ENCODE data around the gene RBFOX2. TPM values are rescaled to one million over a fixed set of nuclear protein-coding genes. Genes with fewer than 3 reads are reported as not detected.
"Not testable (repeated sequence)": the region's sequence is repeated elsewhere in the genome, so short reads cannot be mapped to it uniquely, and the experiment has no call there.

The RBFOX2 gene
- total and polyA plus RNA-seq, 11 donors, result 31.0 to 102 (median 84.0) TPM

GRCh38 chr22:35996596-35996995, 32.0 kb downstream of the RBFOX2 start:
- intact Hi-C loops (cut with DNase I), result no loop called here
- peaks cover 3 to 65% (median 33%) of the 10 kb centered on the region in 12 donors for H3K4me1 ChIP-seq

GRCh38 chr22:35995772-35996171, 32.9 kb downstream of the RBFOX2 start:
- DNase-seq, result peak; percentile 69 to 86 (median 79)
- no peaks in the 10 kb centered on the region for H3K27me3 ChIP-seq
- H3K36me3 ChIP-seq, result no peaks in the 10 kb centered on the region
- H3K4me3 ChIP-seq, result peak overlapping the region in 3 of 12 donors; percentile 3 to 11 (median 7)
- intact Hi-C loops (cut with DNase I), result no loop called here
- peaks cover 0 to 65% (median 35%) of the 10 kb centered on the region in 12 donors for H3K4me1 ChIP-seq
- WGBS, 4 donors, result 31 to 63% (median 40%) methylated on average over 2 of the region's 2 CpGs
- peak; percentile 72 to 93 (median 90) for ATAC-seq
- TF ChIP-seq, protein P1, sequence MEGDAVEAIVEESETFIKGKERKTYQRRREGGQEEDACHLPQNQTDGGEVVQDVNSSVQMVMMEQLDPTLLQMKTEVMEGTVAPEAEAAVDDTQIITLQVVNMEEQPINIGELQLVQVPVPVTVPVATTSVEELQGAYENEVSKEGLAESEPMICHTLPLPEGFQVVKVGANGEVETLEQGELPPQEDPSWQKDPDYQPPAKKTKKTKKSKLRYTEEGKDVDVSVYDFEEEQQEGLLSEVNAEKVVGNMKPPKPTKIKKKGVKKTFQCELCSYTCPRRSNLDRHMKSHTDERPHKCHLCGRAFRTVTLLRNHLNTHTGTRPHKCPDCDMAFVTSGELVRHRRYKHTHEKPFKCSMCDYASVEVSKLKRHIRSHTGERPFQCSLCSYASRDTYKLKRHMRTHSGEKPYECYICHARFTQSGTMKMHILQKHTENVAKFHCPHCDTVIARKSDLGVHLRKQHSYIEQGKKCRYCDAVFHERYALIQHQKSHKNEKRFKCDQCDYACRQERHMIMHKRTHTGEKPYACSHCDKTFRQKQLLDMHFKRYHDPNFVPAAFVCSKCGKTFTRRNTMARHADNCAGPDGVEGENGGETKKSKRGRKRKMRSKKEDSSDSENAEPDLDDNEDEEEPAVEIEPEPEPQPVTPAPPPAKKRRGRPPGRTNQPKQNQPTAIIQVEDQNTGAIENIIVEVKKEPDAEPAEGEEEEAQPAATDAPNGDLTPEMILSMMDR (IDR thresholded peaks at IDR 0.05), result no peak
- no peak for TF ChIP-seq POLR2A (IDR thresholded peaks at IDR 0.05)
- H3K9me3 ChIP-seq, result peaks cover 0 to 4% (median 0%) of the 10 kb centered on the region in 12 donors
- peak overlapping the region; percentile 63 to 86 (median 78) for H3K27ac ChIP-seq

More at GRCh38 chr22:35996596-35996995, 32.0 kb downstream of the RBFOX2 start:
- ATAC-seq, result no peak
- H3K27me3 ChIP-seq, result no peaks in the 10 kb centered on the region
- no peaks in the 10 kb centered on the region for H3K36me3 ChIP-seq
- H3K27ac ChIP-seq, result peak overlapping the region; percentile 6 to 82 (median 78)
- DNase-seq, result no peak
- H3K4me3 ChIP-seq, result no peak overlapping the region
- H3K9me3 ChIP-seq, result peaks cover 0 to 4% (median 0%) of the 10 kb centered on the region in 12 donors
- 40 to 58% (median 50%) methylated on average over 1 of the region's 1 CpG for WGBS, 4 donors
- TF ChIP-seq, protein P1 (IDR thresholded peaks at IDR 0.05), result no peak
- no peak for TF ChIP-seq POLR2A (IDR thresholded peaks at IDR 0.05)

DNA sequence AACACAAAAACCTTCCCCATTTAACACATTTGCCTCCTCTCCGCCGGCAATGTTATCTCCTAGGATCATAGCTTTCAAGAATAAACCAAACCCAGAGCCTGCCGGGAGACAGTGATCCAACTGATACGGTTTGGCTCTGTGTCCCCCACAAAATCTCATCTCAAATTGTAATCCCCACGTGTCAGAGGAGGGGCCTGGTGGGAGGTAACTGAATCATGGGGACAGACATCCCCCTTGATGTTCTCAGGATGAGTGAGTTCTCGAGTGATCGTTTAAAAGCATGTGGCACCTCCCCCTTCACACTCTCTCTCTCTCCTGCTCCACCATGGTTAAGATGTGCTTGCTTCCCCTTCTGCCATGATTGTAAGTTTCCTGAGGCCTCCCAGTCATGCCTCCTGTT, 33.3 kb downstream of the RBFOX2 start:
- no peak for DNase-seq
- Histone ChIP-seq H3K4me1 (peaks cover 0 to 64% (median 34%) of the 10 kb centered on the region in 12 donors), H3K27ac (peak overlapping the region; percentile 63 to 86 (median 78)), H3K9me3 (peaks cover 0 to 4% (median 0%) of the 10 kb centered on the region in 12 donors), H3K36me3 (no peaks in the 10 kb centered on the region), H3K27me3 (no peaks in the 10 kb centered on the region), H3K4me3 (peak overlapping the region in 4 of 12 donors; percentile 3 to 11 (median 7))
- TF ChIP-seq POLR2A (IDR thresholded peaks at IDR 0.05), result no peak
- TF ChIP-seq, protein P1 (IDR thresholded peaks at IDR 0.05), result no peak
- 50 to 60% (median 55%) methylated on average over 7 of the region's 7 CpGs for WGBS, 4 donors
- intact Hi-C loops (cut with DNase I), result no loop called here
- ATAC-seq, result peak; percentile 11 to 64 (median 50)

DNA sequence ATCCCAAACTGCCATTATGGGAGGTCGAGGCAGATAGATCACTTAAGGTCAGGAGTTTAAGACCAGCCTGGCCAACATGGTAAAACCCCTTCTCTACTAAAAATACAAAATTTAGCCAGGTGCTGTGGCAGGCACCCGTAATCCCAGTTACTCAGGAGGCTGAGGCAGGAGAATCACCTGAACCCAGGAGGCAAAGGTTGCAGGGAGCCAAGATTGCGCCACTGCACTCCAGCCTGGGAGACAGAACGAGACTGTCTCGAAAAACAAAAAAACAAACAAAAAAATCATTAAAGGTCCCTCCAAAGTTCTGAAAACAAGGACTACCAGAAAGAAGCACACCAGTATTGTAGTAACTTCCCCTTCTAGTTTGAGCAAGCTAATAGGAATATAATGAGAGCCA, 34.9 kb downstream of the RBFOX2 start:
- H3K4me1 ChIP-seq, result peaks cover 0 to 68% (median 33%) of the 10 kb centered on the region in 12 donors
- H3K27ac ChIP-seq, result peak overlapping the region in 2 of 12 donors; percentile 24 to 81
- WGBS, 4 donors, result 92 to 97% (median 93%) methylated on average over 5 of the region's 5 CpGs

More for the DNA sequence above, 34.9 kb downstream of the RBFOX2 start:
- H3K4me3 ChIP-seq; H3K36me3 ChIP-seq; H3K9me3 ChIP-seq; ATAC-seq; DNase-seq; H3K27me3 ChIP-seq; intact Hi-C loops (cut with DNase I): not testable (repeated sequence)
